NK-92 (cell line): ENCODE data around the gene KLHL6.
"Not testable (repeated sequence)": the region's sequence is repeated elsewhere in the genome, so short reads cannot be mapped to it uniquely, and the experiment has no call there.

Experiments used
- DNase-seq: peaks from one replicate; lab custom pipeline; 2025; ENCODE audit not compliant: unreplicated experiment; lab: John Stamatoyannopoulos, UW

Gene KLHL6

DNA sequence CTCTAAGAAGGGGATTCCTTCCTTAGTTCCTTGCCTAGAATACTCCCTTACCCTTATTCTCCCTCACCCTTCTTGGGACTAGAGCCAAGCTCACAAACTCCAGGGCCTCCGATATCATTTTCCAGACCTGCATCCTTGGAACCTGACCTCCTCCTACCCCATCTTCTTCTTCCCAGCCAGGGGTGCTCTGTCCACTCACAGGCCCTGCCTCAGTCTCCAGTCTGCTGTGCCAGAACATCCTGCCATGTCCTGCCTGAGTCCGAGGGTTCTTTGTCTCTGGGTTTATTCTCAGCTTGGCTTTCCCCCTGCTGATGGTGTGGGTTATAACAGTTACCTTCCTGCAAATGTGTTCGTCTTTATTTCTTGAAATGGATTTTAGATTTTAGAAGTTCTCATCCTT lies 67.2 kb downstream of the KLHL6 start:
- DNase-seq = no peak

GRCh38 chr3:183487896-183488295 lies 67.6 kb downstream of the KLHL6 start:
- no peak for DNase-seq

- DNase-seq = no peak
Observed at GRCh38 chr3:183487016-183487415, 68.5 kb downstream of the KLHL6 start.

DNA sequence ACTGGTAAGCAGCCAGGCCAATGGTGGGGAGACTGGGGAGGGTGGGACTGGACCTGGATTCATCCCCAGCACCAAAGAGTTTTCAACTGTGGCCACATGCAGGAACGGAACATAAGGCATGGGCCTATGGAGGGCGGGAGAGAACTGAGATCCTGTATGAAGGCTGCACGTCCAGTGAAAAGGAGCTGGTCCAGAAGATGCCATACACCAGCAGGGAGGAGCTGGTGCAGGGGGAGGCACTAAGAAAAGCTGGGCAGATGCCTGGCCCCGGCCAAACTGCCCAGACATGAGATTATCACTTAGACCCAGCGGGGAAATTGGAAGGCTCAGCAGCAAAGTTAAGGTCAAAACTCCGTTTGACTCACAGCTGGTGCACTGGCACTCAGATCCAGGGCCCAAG lies 69.0 kb downstream of the KLHL6 start:
- no peak for DNase-seq

GRCh38 chr3:183485585-183485984 lies 69.9 kb downstream of the KLHL6 start:
- no peak for DNase-seq

- DNase-seq = no peak
Observed at GRCh38 chr3:183485093-183485492, 70.4 kb downstream of the KLHL6 start.

DNA sequence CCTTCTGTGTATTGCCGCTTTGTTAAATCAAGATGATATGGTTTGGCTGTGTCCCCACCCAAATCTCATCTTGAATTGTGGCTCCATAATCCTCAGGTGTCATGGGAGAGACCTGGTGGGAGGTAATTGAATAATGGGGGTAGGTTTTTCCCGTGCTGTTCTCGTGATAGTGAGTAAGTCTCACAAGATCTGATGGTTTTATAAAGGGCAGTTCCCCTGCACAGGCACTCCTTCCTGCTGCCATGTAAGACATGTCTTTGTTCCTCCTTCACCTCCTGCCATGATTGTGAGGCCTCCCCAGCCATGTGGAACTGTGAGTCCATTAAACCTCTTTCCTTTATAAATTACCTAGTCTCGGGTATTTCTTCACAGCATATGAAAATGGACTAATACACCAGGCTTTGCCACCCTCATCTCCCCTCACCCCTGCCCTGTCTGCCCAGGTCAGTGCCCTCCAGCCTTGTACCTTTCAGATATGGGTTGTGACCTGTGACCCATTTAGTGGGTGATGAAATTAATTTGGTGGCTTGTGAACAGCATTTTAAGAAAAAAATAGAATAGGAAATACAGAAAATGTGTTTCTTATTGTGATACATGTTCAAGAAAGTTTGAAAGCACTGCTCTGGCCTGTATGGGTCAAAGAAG lies 71.0 kb downstream of the KLHL6 start:
- DNase-seq = no peak

DNA sequence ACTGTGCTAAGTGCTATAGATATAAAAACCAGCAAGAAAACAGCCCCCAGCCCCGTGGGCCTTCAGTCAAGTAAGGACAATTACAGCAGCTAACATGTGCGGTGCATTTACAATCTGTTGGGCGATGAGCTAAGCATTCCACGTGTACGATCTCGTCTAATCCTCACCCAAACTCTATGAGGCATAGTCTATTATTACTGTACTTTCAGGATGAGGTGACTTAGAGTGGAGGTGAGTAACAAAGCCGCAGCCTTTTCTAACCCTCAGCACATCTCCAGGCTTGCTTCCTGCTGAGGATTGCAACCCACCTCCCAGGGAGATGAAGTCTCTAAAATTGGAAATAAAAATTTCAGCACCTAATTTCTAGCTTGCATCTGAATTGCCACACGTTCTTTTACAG lies 73.9 kb downstream of the KLHL6 start:
- no peak for DNase-seq

- no peak for DNase-seq
Observed at GRCh38 chr3:183478501-183478900, 77.0 kb downstream of the KLHL6 start.

GRCh38 chr3:183477801-183478456 lies 77.6 kb downstream of the KLHL6 start:
- no peak for DNase-seq

DNA sequence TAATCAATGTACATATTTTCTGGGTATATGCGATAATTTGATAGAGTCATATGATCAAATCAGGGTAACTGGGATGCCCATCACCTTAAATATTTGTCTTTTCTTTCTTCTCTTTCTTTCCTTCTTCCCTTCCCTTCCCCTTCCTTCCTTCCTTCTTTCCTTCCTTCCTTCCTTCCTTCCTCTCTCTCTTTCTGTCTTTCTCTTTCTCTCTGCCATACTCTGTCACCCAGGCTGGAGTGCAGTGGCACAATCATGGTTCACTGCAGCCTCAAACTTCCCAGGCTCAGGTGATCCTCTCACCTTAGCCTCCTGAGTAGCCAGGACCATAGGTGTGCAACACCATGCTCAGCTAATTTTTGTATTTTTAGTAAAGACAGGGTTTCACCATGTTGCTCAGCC lies 79.7 kb downstream of the KLHL6 start:
- DNase-seq = not testable (repeated sequence)

DNA sequence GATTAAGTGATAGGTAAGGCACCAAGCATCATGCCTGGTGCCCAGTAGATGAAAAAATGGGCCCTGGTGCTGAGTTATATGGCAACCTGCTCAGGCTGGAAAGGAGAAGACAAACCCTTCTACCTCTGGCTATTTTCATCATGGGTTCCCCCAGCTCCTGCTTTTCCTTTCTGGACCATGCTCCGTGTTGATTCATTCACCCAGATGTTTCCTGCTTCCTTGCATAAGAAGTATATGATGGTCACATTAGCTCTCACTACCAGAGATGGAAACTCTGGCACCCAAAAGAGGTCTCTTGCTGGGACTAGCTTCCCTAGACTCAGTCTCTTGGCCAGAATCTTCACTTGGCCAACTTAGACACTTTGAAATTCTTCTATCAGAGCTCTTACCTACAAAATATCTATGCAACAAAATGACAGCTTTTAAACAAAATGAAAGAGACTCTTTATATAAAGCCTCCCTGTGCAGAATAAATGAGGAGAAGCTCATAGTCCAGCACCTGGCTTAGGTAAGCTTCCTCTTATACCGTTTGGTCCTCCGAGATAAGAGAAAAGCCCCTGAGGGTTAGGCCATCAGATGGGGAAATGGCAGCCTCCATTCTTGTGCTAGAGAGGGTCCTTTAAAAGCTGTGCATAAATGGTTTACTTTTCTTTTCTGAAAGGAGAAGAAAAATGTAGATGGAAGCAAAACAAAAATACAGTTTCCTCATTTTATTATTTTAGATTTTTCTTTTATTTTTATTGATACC lies 80.3 kb downstream of the KLHL6 start:
- DNase-seq = no peak

GRCh38 chr3:183473969-183474368 lies 81.5 kb downstream of the KLHL6 start:
- no peak for DNase-seq

- DNase-seq = no peak
Observed at GRCh38 chr3:183472155-183472554, 83.4 kb downstream of the KLHL6 start.

- DNase-seq = no peak
Observed at GRCh38 chr3:183468424-183468823, 87.1 kb downstream of the KLHL6 start.

- no peak for DNase-seq
Observed at GRCh38 chr3:183466575-183466974, 88.9 kb downstream of the KLHL6 start.

DNA sequence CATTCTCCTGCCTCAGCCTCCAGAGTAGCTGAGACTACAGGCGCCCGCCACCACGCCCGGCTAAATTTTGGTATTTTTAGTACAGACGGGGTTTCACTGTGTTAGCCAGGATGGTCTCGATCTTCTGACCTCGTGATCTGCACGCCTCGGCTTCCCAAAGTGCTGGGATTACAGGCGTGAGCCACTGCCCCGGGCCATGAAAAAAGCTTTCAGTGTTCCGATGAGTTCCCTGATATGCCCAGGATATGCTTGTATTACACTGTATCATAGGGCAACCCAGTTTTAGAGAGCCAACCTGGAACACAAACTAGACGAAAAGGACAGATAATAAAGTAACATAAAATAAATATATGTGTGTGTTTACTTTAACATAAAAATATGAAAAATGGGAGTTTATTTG lies 89.8 kb downstream of the KLHL6 start:
- not testable (repeated sequence) for DNase-seq

GRCh38 chr3:183464480-183464879 lies 91.0 kb downstream of the KLHL6 start:
- DNase-seq = no peak

DNA sequence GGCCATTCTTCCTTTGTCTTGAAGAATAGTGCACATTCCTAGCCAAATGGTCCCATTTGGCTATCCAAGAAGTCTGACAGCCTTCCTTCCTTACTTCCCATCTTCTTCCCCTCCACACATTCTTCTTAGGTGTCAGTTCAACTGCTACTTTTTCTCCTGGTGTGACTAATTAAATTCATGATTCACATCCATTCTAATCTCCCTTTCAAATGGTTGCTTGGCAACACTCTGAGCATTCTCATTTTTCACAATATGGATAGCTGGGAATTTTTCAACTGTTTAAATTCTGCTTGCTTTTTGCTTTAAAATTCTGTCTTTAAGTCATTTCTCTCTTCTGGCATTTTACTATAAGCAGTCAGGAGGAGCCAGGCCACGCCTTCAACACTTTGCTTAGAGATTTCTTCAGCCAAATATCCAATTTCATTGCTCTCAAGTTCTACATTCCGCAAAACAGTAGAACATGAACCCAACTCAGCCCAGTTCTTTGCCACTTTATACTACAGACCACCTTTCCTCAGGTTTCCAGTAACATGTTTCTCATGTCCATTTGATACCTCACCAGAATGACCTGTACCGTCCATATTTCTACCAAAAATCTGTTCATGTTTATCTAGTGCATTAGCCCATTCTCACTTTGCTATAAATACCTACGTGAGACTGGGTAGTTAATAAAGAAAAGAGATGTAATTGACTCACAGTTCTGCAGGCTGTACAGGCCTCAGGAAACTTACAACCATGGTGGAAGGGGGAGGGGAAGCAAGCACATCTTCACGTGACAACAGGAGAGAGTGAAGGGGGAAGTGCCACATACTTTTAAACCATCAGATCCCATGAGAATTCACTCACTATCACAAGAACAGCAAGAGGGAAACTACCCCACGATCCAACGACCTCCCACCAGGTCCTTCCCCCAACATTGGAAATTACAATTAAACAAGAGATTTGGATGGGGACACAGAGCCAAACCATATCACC lies 95.1 kb downstream of the KLHL6 start:
- no peak for DNase-seq

DNA sequence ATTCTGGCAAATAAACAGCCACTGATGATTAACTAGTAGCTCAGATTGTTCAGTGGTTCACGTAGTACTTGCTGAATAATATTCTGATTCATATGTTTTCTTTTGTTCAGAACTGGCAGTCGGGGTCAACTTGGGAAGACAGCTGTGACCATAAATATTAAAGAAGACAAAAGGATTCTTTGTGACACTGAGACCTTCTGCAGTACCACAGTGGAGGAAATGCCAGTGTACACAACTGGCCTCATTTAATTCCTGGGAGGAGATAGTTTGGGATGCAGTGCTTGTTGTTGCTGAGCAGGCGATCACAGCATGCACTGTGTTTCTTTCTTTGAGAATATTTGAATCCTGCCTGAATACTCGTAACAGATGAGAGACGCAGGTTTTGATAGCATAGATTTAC lies 100.4 kb downstream of the KLHL6 start:
- DNase-seq = no peak

GRCh38 chr3:183454064-183454463 lies 101.4 kb downstream of the KLHL6 start:
- DNase-seq = no peak
